Measurements from ENCODE around the gene TOMM40L. TPM values are rescaled to one million over a fixed set of nuclear protein-coding genes. Genes with fewer than 3 reads are reported as not detected.

Gene TOMM40L
- 9.7 and 15.0 TPM in 2 replicates for total RNA-seq

- peak; percentile 97 for DNase-seq (ENCODE audit: extremely low read depth, low read depth, low spot score)
These were observed at the start of gene TOMM40L for GRCh38 chr1:161225534-161226319. Gene TOMM40L (plus strand): TSS chr1:161226060. CDS start chr1:161226490, 430 bp downstream.

- DNase-seq (ENCODE audit: extremely low read depth, low read depth, low spot score), result no peak
These were observed 49.3 kb upstream of the TOMM40L start for GRCh38 chr1:161176468-161177111.

- no peak for DNase-seq (ENCODE audit: extremely low read depth, low read depth, low spot score)
These were observed 48.5 kb upstream of the TOMM40L start, which contains the start of gene B4GALT3 for GRCh38 chr1:161177112-161177935. Gene B4GALT3 (minus strand): TSS chr1:161177507. CDS start chr1:161176060, 1,447 bp downstream.

- no peak for DNase-seq (ENCODE audit: extremely low read depth, low read depth, low spot score)
These were observed 48.0 kb upstream of the TOMM40L start for GRCh38 chr1:161177936-161178244.

GRCh38 chr1:161179698-161180097 lies 46.2 kb upstream of the TOMM40L start:
- DNase-seq (ENCODE audit: extremely low read depth, low read depth, low spot score), result no peak

- no peak for DNase-seq (ENCODE audit: extremely low read depth, low read depth, low spot score)
These were observed 45.2 kb upstream of the TOMM40L start for GRCh38 chr1:161180639-161181038.

- DNase-seq (ENCODE audit: extremely low read depth, low read depth, low spot score), result no peak
These were observed 43.6 kb upstream of the TOMM40L start for GRCh38 chr1:161182214-161182613.

- peak; percentile 87 for DNase-seq (ENCODE audit: extremely low read depth, low read depth, low spot score)
These were observed 40.6 kb upstream of the TOMM40L start for GRCh38 chr1:161185282-161185682.

GRCh38 chr1:161185732-161186311 lies 40.0 kb upstream of the TOMM40L start:
- no peak for DNase-seq (ENCODE audit: extremely low read depth, low read depth, low spot score)

GRCh38 chr1:161187311-161187710 lies 38.5 kb upstream of the TOMM40L start:
- DNase-seq (ENCODE audit: extremely low read depth, low read depth, low spot score), result no peak

- no peak for DNase-seq (ENCODE audit: extremely low read depth, low read depth, low spot score)
These were observed 37.5 kb upstream of the TOMM40L start for GRCh38 chr1:161188381-161188780.

GRCh38 chr1:161189036-161189435 lies 36.8 kb upstream of the TOMM40L start:
- no peak for DNase-seq (ENCODE audit: extremely low read depth, low read depth, low spot score)

GRCh38 chr1:161190962-161191521 lies 34.8 kb upstream of the TOMM40L start:
- DNase-seq (ENCODE audit: extremely low read depth, low read depth, low spot score), result no peak

- DNase-seq (ENCODE audit: extremely low read depth, low read depth, low spot score), result no peak
These were observed 33.9 kb upstream of the TOMM40L start for GRCh38 chr1:161191971-161192370.

- no peak for DNase-seq (ENCODE audit: extremely low read depth, low read depth, low spot score)
These were observed 33.1 kb upstream of the TOMM40L start for GRCh38 chr1:161192476-161193465.

GRCh38 chr1:161193561-161194235 lies 32.2 kb upstream of the TOMM40L start:
- DNase-seq (ENCODE audit: extremely low read depth, low read depth, low spot score), result no peak

- DNase-seq (ENCODE audit: extremely low read depth, low read depth, low spot score), result no peak
These were observed 30.7 kb upstream of the TOMM40L start for GRCh38 chr1:161195171-161195570.

- no peak for DNase-seq (ENCODE audit: extremely low read depth, low read depth, low spot score)
These were observed 29.7 kb upstream of the TOMM40L start for GRCh38 chr1:161196111-161196510.

Measured in glomerular endothelial cell (primary cell).